Neural cell (in vitro differentiated cells): ENCODE measurements around the gene RGS3. TPM values are rescaled to one million over a fixed set of nuclear protein-coding genes. Genes with fewer than 3 reads are reported as not detected.

Source experiments
- H2AFZ ChIP-seq: fragments of 200-600, 300-800 bp; sonication (generic), shearing (Covaris generic); 2 replicates; pipeline ENCODE4 v1.6.0; 2014; ENCODE audit warnings: low read depth, mild to moderate bottlenecking, antibody characterized with exemption, low read length, moderate library complexity
- H3F3A ChIP-seq: fragments of 200-600 bp; shearing (Covaris generic); 2 replicates; pipeline ENCODE4 v1.6.1; 2016; ENCODE audit warnings: mild to moderate bottlenecking, moderate library complexity, mixed read lengths, antibody characterized with exemption, low read length; ENCODE audit not compliant: insufficient read depth, poor library complexity, severe bottlenecking
- H3K27ac ChIP-seq: fragments of 200-600, 300-800 bp; sonication (generic), shearing (Covaris generic); 2 replicates; pipeline ENCODE4 v1.5.1; 2014; ENCODE audit warnings: mild to moderate bottlenecking, low read length, moderate library complexity
- H3K27me3 ChIP-seq: fragments of 300-800, 200-600 bp; sonication (generic), shearing (Covaris generic); 2 replicates; pipeline ENCODE4 v1.6.0; 2014; ENCODE audit warnings: mild to moderate bottlenecking, low read depth, low read length, moderate library complexity; ENCODE audit not compliant: insufficient read depth
- H3K36me3 ChIP-seq: fragments of 300-800, 200-600 bp; sonication (generic), shearing (Covaris generic); 2 replicates; pipeline ENCODE4 v1.5.1; 2014; ENCODE audit warnings: mild to moderate bottlenecking, antibody characterized with exemption, low read length, moderate library complexity; ENCODE audit not compliant: insufficient read depth
- H3K4me2 ChIP-seq: fragments of 300-800, 200-600 bp; sonication (generic), shearing (Covaris generic); 2 replicates; pipeline ENCODE4 v1.6.0; 2014; ENCODE audit warnings: mild to moderate bottlenecking, low read length
- H3K4me3 ChIP-seq: fragments of 300-800, 200-600 bp; sonication (generic), shearing (Covaris generic); 2 replicates; pipeline ENCODE4 v1.5.1; 2014; ENCODE audit warnings: mild to moderate bottlenecking, low read length, moderate library complexity
- H3K79me2 ChIP-seq: fragments of 200-600 bp; shearing (Covaris generic); replicated peaks from 2 replicates; pipeline ENCODE4 v1.6.0; 2014; ENCODE audit warnings: mild to moderate bottlenecking, low read length, moderate library complexity; ENCODE audit not compliant: insufficient read depth
- H3K9ac ChIP-seq: fragments of 300-800, 200-600 bp; sonication (generic), shearing (Covaris generic); 2 replicates; pipeline ENCODE4 v1.6.1; 2016; ENCODE audit warnings: mild to moderate bottlenecking, low read length, mixed read lengths
- H3K9me2 ChIP-seq: fragments of 200-600 bp; shearing (Covaris generic); 2 replicates; pipeline ENCODE4 v1.6.1; 2016; ENCODE audit warnings: mild to moderate bottlenecking, low read length, mixed read lengths; ENCODE audit not compliant: insufficient read depth
- H3K9me3 ChIP-seq: fragments of 200-600, 300-800 bp; sonication (generic), shearing (Covaris generic); 2 replicates; pipeline ENCODE4 v1.6.1; 2016; ENCODE audit warnings: mild to moderate bottlenecking, mixed run types, low read length, moderate library complexity, mixed read lengths
- H4K20me1 ChIP-seq: fragments of 200-600 bp; shearing (Covaris generic); 2 replicates; pipeline ENCODE4 v1.6.1; 2016; ENCODE audit warnings: mild to moderate bottlenecking, mixed run types; ENCODE audit not compliant: insufficient read depth
- EP300 ChIP-seq: fragments of 450-650 bp; conservative IDR thresholded peaks from 2 replicates; pipeline ENCODE4 v1.6.1; 2014; ENCODE audit warnings: antibody characterized with exemption, mild to moderate bottlenecking, moderate library complexity; ENCODE audit not compliant: poor library complexity, severe bottlenecking
- EZH2 ChIP-seq: fragments of 200-600, 300-800 bp; shearing (Covaris generic), sonication (generic); IDR thresholded peaks from 2 replicates; pipeline ENCODE4 v1.6.1; 2014; ENCODE audit warnings: antibody characterized with exemption, low read length, borderline replicate concordance, mild to moderate bottlenecking; ENCODE audit not compliant: insufficient read depth, poor library complexity, severe bottlenecking
- MXI1 ChIP-seq: fragments of 450-650 bp; conservative IDR thresholded peaks from 2 replicates; pipeline ENCODE4 v1.6.1; 2014; ENCODE audit warnings: antibody characterized with exemption, mild to moderate bottlenecking; ENCODE audit not compliant: poor library complexity, severe bottlenecking
- POLR2AphosphoS5 ChIP-seq: IDR thresholded peaks from 2 replicates; pipeline ENCODE4 v1.6.1; 2012
- RAD21 ChIP-seq: fragments of 450-650 bp; conservative IDR thresholded peaks from 2 replicates; pipeline ENCODE4 v1.6.1; 2014; ENCODE audit warnings: antibody characterized with exemption, mild to moderate bottlenecking, moderate library complexity
- REST ChIP-seq: IDR thresholded peaks from 2 replicates; pipeline ENCODE4 v1.6.1; 2012; ENCODE audit warnings: borderline replicate concordance
- SMC3 ChIP-seq: fragments of 450-650 bp; conservative IDR thresholded peaks from 2 replicates; pipeline ENCODE4 v1.6.1; 2014; ENCODE audit warnings: antibody characterized with exemption, mild to moderate bottlenecking, moderate library complexity; ENCODE audit not compliant: poor library complexity
- TAF1 ChIP-seq: IDR thresholded peaks from 2 replicates; pipeline ENCODE4 v1.6.1; 2012; ENCODE audit warnings: low read depth
- polyA plus RNA-seq: library from polyadenylated mRNA; depleted of rRNA; stranded (reverse); fragments of >200 nt; gene quantifications from 2 replicates; pipeline ENCODE4 v1.2.3, GENCODE V29; 2014
- TF ChIP-seq, protein P1 (sequence below): fragments of 450-650 bp; IDR thresholded peaks from 2 replicates; pipeline ENCODE4 v1.5.1; 2014; ENCODE audit warnings: antibody characterized with exemption, mild to moderate bottlenecking, moderate library complexity; ENCODE audit not compliant: poor library complexity, severe bottlenecking

The RGS3 gene
- polyA plus RNA-seq, 1 donor from 2014 or later = 25.3 TPM

- no peaks in the 10 kb centered on the region for H3K36me3 ChIP-seq
- no peaks in the 10 kb centered on the region for H3K9me3 ChIP-seq
- H3F3A ChIP-seq = no peaks in the 10 kb centered on the region
- no peaks in the 10 kb centered on the region for H3K79me2 ChIP-seq
- H3K4me3 ChIP-seq = no peak overlapping the region
- H4K20me1 ChIP-seq = no peaks in the 10 kb centered on the region
- TF ChIP-seq REST (no peak), TAF1 (no peak), EZH2 (no peak), EP300 (no peak), SMC3 (no peak), POLR2AphosphoS5 (no peak), RAD21 (no peak), MXI1 (no peak)
- TF ChIP-seq, protein P1, sequence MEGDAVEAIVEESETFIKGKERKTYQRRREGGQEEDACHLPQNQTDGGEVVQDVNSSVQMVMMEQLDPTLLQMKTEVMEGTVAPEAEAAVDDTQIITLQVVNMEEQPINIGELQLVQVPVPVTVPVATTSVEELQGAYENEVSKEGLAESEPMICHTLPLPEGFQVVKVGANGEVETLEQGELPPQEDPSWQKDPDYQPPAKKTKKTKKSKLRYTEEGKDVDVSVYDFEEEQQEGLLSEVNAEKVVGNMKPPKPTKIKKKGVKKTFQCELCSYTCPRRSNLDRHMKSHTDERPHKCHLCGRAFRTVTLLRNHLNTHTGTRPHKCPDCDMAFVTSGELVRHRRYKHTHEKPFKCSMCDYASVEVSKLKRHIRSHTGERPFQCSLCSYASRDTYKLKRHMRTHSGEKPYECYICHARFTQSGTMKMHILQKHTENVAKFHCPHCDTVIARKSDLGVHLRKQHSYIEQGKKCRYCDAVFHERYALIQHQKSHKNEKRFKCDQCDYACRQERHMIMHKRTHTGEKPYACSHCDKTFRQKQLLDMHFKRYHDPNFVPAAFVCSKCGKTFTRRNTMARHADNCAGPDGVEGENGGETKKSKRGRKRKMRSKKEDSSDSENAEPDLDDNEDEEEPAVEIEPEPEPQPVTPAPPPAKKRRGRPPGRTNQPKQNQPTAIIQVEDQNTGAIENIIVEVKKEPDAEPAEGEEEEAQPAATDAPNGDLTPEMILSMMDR = no peak
- H3K27ac ChIP-seq = no peak overlapping the region
- H3K9me2 ChIP-seq = no peaks in the 10 kb centered on the region
- H2AFZ ChIP-seq = no peak overlapping the region
- H3K27me3 ChIP-seq = no peaks in the 10 kb centered on the region
- H3K4me2 ChIP-seq = no peak overlapping the region
- no peak overlapping the region for H3K9ac ChIP-seq
Measured at GRCh38 chr9:113522858-113523257, 59.3 kb downstream of the RGS3 start.

DNA sequence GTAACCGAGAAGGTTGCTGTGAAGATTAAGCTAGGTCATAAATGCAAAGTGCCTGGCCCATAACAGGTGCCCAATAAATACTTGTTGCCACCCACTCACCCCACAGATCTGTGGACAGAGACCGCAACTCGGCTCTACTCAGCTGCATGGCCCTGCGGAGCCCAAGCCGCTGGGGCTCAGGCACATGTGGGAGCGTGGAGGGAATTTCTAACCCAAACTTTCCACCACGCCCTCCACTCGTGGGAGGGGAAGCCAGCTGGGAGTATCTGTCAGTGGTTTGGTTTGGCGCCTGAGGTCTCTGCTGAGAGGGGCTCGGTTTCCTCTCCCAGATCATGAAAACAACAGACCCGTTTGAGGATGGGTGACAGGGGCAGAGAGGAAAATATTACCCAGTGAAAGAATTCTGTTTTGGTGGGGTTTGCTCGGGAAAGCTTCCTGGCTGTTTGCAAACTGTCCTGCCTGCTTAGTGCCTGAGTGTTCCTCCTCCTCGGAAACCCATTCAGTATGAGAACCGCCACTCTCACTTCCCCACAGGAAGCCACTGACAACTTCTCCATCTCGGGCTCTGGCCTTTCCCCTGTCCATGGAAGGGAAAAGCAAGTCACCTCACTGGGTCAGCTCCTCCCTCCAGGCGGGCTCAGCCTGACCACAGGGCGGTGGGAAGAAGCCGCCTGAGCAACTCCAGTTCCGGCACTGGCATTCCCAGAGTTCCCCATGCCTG lies 60.1 kb downstream of the RGS3 start:
- Histone ChIP-seq H3K36me3 (no peaks in the 10 kb centered on the region), H3F3A (no peaks in the 10 kb centered on the region), H3K79me2 (no peaks in the 10 kb centered on the region), H3K27ac (no peak overlapping the region), H3K4me2 (no peak overlapping the region), H2AFZ (no peak overlapping the region), H4K20me1 (no peaks in the 10 kb centered on the region), H3K9ac (no peak overlapping the region), H3K27me3 (no peaks in the 10 kb centered on the region), H3K4me3 (no peak overlapping the region), H3K9me3 (no peaks in the 10 kb centered on the region), H3K9me2 (no peaks in the 10 kb centered on the region)
- TF ChIP-seq EP300 = no peak
- no peak for TF ChIP-seq TAF1
